ENCODE measurements around the gene PAX8.
"Not testable (repeated sequence)": the region's sequence is repeated elsewhere in the genome, so short reads cannot be mapped to it uniquely, and the experiment has no call there.

The PAX8 gene

GRCh38 chr2:113278742-113279139 lies at the start of gene PAX8:
Gene PAX8 (minus strand): TSS chr2:113278921. CDS start chr2:113278394, 527 bp downstream.
- H3K4me3 ChIP-seq (ENCODE audit: low read depth, low read length), result no peak within 1 kb of the TSS
- TF ChIP-seq CTCF (IDR thresholded peaks at IDR 0.05; ENCODE audit: low read depth, low read length), result no peak

- no peak for TF ChIP-seq CTCF (IDR thresholded peaks at IDR 0.05; ENCODE audit: low read depth, low read length)
- H3K4me3 ChIP-seq (ENCODE audit: low read depth, low read length), result no peak overlapping the region
These were observed 49.3 kb upstream of the PAX8 start for GRCh38 chr2:113328043-113328442.

- peak overlapping the region; percentile 48 for H3K4me3 ChIP-seq (ENCODE audit: low read depth, low read length)
These were observed 46.5 kb upstream of the PAX8 start for GRCh38 chr2:113325161-113325731.

- H3K4me3 ChIP-seq (ENCODE audit: low read depth, low read length), result peak overlapping the region; percentile 48
- no peak for TF ChIP-seq CTCF (IDR thresholded peaks at IDR 0.05; ENCODE audit: low read depth, low read length)
These were observed 46.0 kb upstream of the PAX8 start for GRCh38 chr2:113324684-113325160.

- not testable (repeated sequence) for H3K4me3 ChIP-seq (ENCODE audit: low read depth, low read length)
These were observed 44.4 kb upstream of the PAX8 start for GRCh38 chr2:113323129-113323528.

GRCh38 chr2:113320106-113320505 lies 41.4 kb upstream of the PAX8 start:
- not testable (repeated sequence) for H3K4me3 ChIP-seq (ENCODE audit: low read depth, low read length)

- H3K4me3 ChIP-seq (ENCODE audit: low read depth, low read length), result not testable (repeated sequence)
These were observed 40.2 kb upstream of the PAX8 start for GRCh38 chr2:113318941-113319340.

GRCh38 chr2:113316085-113316484 lies 37.4 kb upstream of the PAX8 start:
- H3K4me3 ChIP-seq (ENCODE audit: low read depth, low read length), result no peak overlapping the region
- TF ChIP-seq CTCF (IDR thresholded peaks at IDR 0.05; ENCODE audit: low read depth, low read length), result no peak

- not testable (repeated sequence) for H3K4me3 ChIP-seq (ENCODE audit: low read depth, low read length)
These were observed 35.9 kb upstream of the PAX8 start for GRCh38 chr2:113314663-113315062.

GRCh38 chr2:113314176-113314575 lies 35.5 kb upstream of the PAX8 start:
- not testable (repeated sequence) for H3K4me3 ChIP-seq (ENCODE audit: low read depth, low read length)

GRCh38 chr2:113311781-113312180 lies 33.1 kb upstream of the PAX8 start:
- H3K4me3 ChIP-seq (ENCODE audit: low read depth, low read length), result not testable (repeated sequence)

- H3K4me3 ChIP-seq (ENCODE audit: low read depth, low read length), result not testable (repeated sequence)
These were observed 32.5 kb upstream of the PAX8 start for GRCh38 chr2:113311191-113311590.

All from WI38 (cell line).